Measurements from ENCODE around the gene XDH. TPM values are rescaled to one million over a fixed set of nuclear protein-coding genes. Genes with fewer than 3 reads are reported as not detected.
A peak's percentile ranks its signal among the peaks of the same experiment; 100 is the strongest.

Gene XDH
- polyA plus RNA-seq, 1 donor (not counting 4 experiments of a cell fraction or from before 2014, with no cell fraction given), result 40.6 TPM

- H3K9ac ChIP-seq (ENCODE audit: control insufficient read depth, extremely low read depth, insufficient read depth, low read length), result no peak overlapping the region
- H3K4me1 ChIP-seq (ENCODE audit: control insufficient read depth, extremely low read depth, insufficient read depth, low read length), result peaks cover 17% of the 10 kb centered on the region
- no peaks in the 10 kb centered on the region for H3K9me3 ChIP-seq (ENCODE audit: control insufficient read depth, low read depth, low read length)
- no peaks in the 10 kb centered on the region for H4K20me1 ChIP-seq (ENCODE audit: control insufficient read depth, extremely low read depth, insufficient read depth, low read length)
- FAIRE-seq (peak; percentile 88), DNase-seq (ENCODE audit: low read depth, low spot score) (no peak)
- no peaks in the 10 kb centered on the region for H3K27me3 ChIP-seq (ENCODE audit: control insufficient read depth, extremely low read depth, insufficient read depth, low read length)
- no peaks in the 10 kb centered on the region for H3K79me2 ChIP-seq (ENCODE audit: control insufficient read depth, insufficient read depth, low read length)
- H2AFZ ChIP-seq (ENCODE audit: control insufficient read depth, low read length), result no peak overlapping the region
- dilution Hi-C loops (cut with MboI; ENCODE audit: extremely low pct_ligation_motif_present, low sequenced_read_pairs), result no loop called here
- TF ChIP-seq EZH2 (IDR thresholded peaks at IDR 0.05; ENCODE audit: low read length) (no peak), CTCF (optimal IDR thresholded peaks at IDR 0.05 in 1 of 3, IDR thresholded peaks at IDR 0.05 in 1 of 3, conservative IDR thresholded peaks at IDR 0.05 in 1 of 3; ENCODE audit: extremely low read depth in 1 of 3, insufficient read depth in 2 of 3, low read length in 3 of 3) (no peak)
- no peak overlapping the region for H3K27ac ChIP-seq (ENCODE audit: control insufficient read depth, insufficient read depth, low read length)
- no peak overlapping the region for H3K4me2 ChIP-seq (ENCODE audit: control insufficient read depth, extremely low read depth, insufficient read depth, low read depth, low read length)
- H3K9me1 ChIP-seq (ENCODE audit: control insufficient read depth, extremely low read depth, insufficient read depth, low read length), result no peaks in the 10 kb centered on the region
- no peaks in the 10 kb centered on the region for H3K36me3 ChIP-seq (ENCODE audit: control insufficient read depth in 2 of 2, extremely low read depth in 1 of 2, insufficient read depth in 2 of 2, low read length in 2 of 2)
- no peak overlapping the region for H3K4me3 ChIP-seq (ENCODE audit: control insufficient read depth in 2 of 3, extremely low read depth in 1 of 3, insufficient read depth in 2 of 3, low read depth in 1 of 3, low read length in 3 of 3)
Observed at GRCh38 chr2:31420936-31421335, 6.4 kb upstream of the XDH start.

DNA sequence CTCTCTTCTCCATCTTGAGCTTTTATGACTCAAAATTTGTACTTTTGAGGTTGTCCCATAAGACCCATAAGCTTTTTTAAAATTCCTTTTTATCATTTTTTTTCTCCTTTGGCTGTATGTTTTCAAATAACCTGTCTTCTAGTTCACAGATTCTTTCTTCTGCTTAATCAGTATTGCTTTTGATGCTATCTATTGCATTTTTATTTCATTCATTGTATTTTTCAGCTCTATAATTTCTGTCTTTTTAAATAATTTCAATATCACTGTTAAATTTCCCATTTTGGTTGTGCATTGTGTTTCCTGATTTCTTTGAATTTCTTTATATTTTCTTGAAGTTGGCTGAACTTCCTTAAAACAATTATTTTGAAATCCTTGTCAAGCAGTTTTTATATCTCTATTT is 4.8 kb upstream of the XDH start:
- Histone ChIP-seq H3K4me1 (ENCODE audit: control insufficient read depth, extremely low read depth, insufficient read depth, low read length) (peaks cover 33% of the 10 kb centered on the region), H3K9me1 (ENCODE audit: control insufficient read depth, extremely low read depth, insufficient read depth, low read length) (no peaks in the 10 kb centered on the region), H3K27me3 (ENCODE audit: control insufficient read depth, extremely low read depth, insufficient read depth, low read length) (no peaks in the 10 kb centered on the region), H3K79me2 (ENCODE audit: control insufficient read depth, insufficient read depth, low read length) (peaks cover 2% of the 10 kb centered on the region), H3K9ac (ENCODE audit: control insufficient read depth, extremely low read depth, insufficient read depth, low read length) (no peak overlapping the region), H3K4me3 (ENCODE audit: control insufficient read depth in 2 of 3, extremely low read depth in 1 of 3, insufficient read depth in 2 of 3, low read depth in 1 of 3, low read length in 3 of 3) (no peak overlapping the region), H2AFZ (ENCODE audit: control insufficient read depth, low read length) (no peak overlapping the region), H3K4me2 (ENCODE audit: control insufficient read depth, extremely low read depth, insufficient read depth, low read depth, low read length) (no peak overlapping the region), H4K20me1 (ENCODE audit: control insufficient read depth, extremely low read depth, insufficient read depth, low read length) (no peaks in the 10 kb centered on the region), H3K36me3 (ENCODE audit: control insufficient read depth in 2 of 2, extremely low read depth in 1 of 2, insufficient read depth in 2 of 2, low read length in 2 of 2) (no peaks in the 10 kb centered on the region), H3K9me3 (ENCODE audit: control insufficient read depth, low read depth, low read length) (no peaks in the 10 kb centered on the region), H3K27ac (ENCODE audit: control insufficient read depth, insufficient read depth, low read length) (no peak overlapping the region)
- TF ChIP-seq EZH2 (IDR thresholded peaks at IDR 0.05; ENCODE audit: low read length) (no peak), CTCF (optimal IDR thresholded peaks at IDR 0.05 in 1 of 3, IDR thresholded peaks at IDR 0.05 in 1 of 3, conservative IDR thresholded peaks at IDR 0.05 in 1 of 3; ENCODE audit: extremely low read depth in 1 of 3, insufficient read depth in 2 of 3, low read length in 3 of 3) (no peak)
- dilution Hi-C loops (cut with MboI; ENCODE audit: extremely low pct_ligation_motif_present, low sequenced_read_pairs), result no loop called here
- FAIRE-seq, result no peak
- DNase-seq (ENCODE audit: low read depth, low spot score), result no peak
